NB4 (cell line): ENCODE measurements around the gene TOM1L2.

Experiments
- CTCF ChIP-seq: IDR thresholded peaks from one replicate; pipeline ENCODE4 v1.5.1; 2012; ENCODE audit warnings: low read depth, low read length
- POLR2A ChIP-seq: IDR thresholded peaks from 2 replicates; pipeline ENCODE4 v1.6.1; 2011; ENCODE audit warnings: mild to moderate bottlenecking; ENCODE audit not compliant: insufficient read length; ENCODE audit errors: extremely low read depth

- TF ChIP-seq CTCF (peak; percentile 59), POLR2A (no peak)
Measured at GRCh38 chr17:17985555-17985954, 13.4 kb upstream of the TOM1L2 start.
